GM18867 (cell line): ENCODE data around the gene TRAK1.

Source experiments
- ATAC-seq: cut with Tn5 transposase; IDR thresholded peaks from one replicate; pipeline ENCODE4 v1.9.1; 2021; ENCODE audit warnings: mild to moderate bottlenecking, moderate library complexity; ENCODE audit not compliant: unreplicated experiment

The TRAK1 gene

GRCh38 chr3:42149532-42149931 is 58.4 kb downstream of the TRAK1 start:
- no peak for ATAC-seq

DNA sequence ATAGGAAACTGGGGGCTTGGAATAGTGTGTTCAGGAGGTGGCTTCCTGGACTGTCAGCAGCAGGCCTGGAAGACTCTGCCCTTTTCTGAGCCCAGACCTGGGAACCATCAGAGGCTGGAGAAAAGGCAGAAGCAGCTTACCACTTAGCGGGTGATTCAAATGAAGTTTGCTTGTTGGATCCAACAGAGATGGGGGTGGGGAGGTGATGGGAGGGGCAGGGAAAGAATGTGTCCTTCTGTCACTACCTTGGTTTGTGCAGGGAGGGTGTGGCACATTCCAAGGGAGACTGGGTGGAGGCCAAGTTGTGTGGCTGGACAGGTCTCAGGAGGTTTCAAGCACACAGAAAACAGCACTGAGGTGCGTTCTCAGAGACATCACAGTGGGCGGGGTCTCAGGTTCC is 58.8 kb downstream of the TRAK1 start:
- no peak for ATAC-seq

GRCh38 chr3:42151596-42152168 is 60.5 kb downstream of the TRAK1 start:
- ATAC-seq = no peak

GRCh38 chr3:42152193-42152592 is 61.0 kb downstream of the TRAK1 start:
- ATAC-seq = no peak

DNA sequence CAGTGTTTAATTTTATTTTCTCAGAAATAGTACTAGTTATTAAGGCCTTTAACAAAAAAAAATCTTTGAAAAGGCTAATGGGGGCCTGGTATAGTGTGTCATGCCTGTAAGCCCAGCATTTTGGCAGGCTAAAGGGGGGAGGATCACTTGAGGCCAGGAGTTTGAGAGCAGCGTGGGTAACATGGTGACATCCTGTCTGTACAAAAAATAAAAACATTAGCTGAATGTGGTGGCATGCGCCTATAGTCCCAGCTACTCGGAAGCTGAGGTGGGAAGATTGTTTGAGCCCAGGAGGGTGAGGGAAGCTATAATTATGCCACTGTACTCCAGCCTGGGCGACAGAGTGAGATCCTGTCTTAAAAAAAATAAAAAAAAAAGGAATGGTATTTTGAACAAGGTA is 61.9 kb downstream of the TRAK1 start:
- ATAC-seq = no peak

DNA sequence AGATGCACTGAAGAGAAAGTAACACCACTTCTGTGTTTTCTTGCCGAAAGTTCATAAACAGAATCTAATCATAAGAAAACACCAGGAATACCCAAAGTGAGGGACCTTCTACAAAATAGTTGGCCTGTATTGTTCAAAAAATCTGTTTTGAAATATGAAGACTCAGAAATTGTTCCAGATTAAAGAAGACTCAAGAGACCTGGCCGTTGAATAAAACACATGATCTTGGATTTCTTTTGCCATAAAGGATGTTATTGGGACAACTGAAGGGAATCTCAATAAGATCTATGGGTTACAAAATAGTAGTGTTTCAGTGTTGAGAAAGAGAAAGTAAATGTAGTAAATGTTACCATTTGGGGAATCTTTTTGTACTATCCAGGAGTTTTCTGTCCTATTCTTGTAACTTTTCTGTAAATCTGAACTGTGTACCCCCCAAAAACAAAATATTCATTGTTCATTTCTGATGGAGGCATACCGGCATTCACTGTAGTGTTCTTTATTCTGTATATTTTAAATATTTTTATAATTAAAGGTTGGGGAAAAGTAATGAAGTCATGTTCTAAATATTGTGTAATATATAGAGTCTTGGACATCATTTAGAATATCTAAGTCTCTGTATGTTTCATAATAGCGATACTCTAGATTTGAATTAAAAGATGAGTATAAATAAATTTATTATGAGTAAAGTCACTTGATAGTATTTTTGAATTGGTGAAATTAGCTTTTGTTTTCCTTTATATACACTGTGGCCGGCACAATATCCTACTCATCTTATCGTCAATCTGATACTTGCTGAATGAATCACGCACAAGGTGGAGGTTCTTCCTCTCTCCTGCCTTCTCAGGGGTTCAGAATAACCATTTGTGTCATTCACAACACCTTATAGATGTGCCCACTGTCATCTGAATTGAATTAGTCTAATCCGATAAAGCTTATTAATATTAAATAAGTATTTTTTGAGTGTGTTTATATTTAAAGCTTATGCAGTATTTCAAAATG is 66.7 kb downstream of the TRAK1 start:
- no peak for ATAC-seq

GRCh38 chr3:42159147-42159546 is 68.0 kb downstream of the TRAK1 start:
- ATAC-seq = no peak

DNA sequence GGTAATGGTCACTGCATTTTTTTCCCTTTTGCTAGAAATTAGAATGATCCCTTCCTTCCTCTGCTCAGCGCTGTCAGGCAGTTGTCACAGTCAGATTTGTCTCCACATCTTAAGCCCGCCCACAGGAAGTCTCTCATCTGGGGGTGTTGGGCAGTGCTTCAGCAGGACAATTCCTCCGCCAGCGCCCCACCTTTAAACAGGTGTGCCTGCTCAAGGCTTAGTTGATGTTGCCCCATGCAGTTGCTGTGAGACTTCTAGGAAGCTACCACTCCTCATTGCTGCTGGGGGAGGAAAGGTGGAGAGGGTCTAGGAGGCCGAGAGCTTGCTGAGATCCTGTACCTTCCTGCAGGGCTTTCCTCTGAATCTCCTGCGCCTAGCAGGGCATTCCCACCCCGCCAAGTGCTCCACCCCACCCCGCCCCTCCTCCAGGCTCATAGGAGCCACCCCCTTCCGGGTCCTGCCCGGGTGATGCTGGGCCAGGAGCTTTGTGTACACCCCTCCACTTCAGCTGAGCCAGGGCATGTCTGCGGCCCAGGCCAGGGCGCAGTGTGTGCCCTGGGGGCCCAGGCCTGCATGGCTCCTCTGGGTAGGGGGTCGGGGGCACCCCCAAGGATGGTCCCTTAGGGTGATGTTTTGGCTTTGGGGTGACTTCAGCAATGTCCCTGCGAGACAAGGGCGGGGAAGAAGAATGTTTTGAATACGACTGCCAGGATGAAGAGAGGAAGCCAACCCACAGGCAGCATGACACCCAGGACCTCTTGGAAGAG is 68.7 kb downstream of the TRAK1 start:
- peak; percentile 61 for ATAC-seq

- no peak for ATAC-seq
Observed at GRCh38 chr3:42161050-42161935, 70.1 kb downstream of the TRAK1 start.

- ATAC-seq = no peak
Observed at GRCh38 chr3:42162462-42162861, 71.3 kb downstream of the TRAK1 start.

DNA sequence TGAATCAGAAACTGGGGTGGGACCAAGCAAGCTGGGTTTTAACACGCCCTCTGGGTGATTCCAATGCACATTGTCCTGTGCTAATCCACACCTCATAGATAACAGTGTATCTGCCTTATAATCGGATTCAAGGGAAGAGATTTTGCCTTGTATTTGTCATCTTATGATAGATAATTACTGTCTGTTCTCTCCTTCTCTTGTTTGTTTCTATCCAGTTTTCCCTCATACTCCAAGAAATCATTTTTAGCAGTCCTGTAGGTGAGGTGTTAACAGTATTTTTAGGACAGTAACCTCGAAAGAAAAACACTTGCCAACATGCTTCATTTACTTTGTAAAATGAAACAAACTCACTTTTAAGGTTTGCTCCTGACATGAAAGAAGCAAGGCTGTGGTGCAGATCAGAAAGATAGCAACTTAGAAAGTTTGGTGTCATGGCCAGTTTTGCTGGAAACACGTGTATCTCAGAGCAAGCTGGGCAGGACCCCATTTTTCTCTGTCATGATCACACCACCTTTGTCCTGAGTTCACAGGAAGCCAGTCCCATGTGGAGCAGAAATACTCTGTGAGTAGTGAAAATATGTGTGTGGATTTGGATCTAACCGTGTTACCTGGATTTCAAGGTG is 72.6 kb downstream of the TRAK1 start:
- ATAC-seq = no peak

- ATAC-seq = no peak
Observed at GRCh38 chr3:42164656-42165055, 73.5 kb downstream of the TRAK1 start.

GRCh38 chr3:42165211-42165610 is 74.1 kb downstream of the TRAK1 start:
- ATAC-seq = no peak

GRCh38 chr3:42166214-42166613 is 75.1 kb downstream of the TRAK1 start:
- no peak for ATAC-seq

DNA sequence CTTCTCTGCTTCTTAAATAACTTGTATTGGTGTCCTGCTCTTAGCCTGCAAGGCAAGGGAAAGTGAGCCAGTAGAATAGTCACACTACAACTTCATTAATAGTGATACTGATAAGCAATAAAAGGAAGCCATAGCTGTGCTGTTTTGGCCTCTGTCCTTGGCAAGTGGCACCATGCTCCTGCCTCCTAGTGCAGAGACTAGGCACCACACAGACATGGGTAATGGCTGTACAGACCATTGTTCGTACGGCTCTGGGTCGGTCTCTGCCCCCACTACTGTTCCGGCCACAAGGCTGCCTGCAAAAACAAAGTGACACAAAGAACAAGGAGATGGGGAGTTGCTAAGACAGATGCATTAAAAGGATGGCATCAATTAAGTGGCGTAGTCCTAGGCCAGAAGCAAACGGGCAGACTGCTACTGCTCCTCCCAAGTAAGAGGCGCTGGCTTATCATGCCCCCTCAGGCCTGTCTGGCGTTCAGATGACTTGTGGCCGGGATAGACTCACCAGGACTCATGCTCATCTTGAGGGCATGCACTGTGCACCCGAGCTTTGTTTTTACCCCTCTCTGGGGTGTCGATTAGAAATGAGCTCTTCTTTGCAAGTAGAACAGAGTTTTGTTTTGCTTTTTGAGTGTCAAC is 75.6 kb downstream of the TRAK1 start:
- ATAC-seq = no peak

- ATAC-seq = no peak
Observed at GRCh38 chr3:42169579-42170120, 78.5 kb downstream of the TRAK1 start.

- ATAC-seq = no peak
Observed at GRCh38 chr3:42172047-42172654, 81.0 kb downstream of the TRAK1 start.

DNA sequence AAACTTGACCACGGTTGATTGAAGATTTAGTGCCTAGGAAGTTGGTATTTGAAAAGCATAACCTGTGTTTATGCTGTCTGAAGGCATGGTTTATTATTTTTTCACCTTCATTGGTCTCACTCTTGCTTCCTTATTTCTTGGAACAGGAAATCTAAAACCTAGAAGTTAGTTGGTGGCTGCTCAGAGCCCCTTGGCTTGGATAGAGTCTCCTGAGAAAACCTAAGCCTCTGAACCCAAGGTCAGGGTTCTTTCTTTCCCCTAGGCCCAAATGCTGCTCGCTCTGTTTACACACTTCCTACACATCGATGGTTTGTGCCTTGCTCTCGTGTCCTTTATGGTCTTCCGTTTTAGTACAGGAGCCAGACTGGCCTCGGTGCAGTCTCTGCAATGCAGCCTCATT is 82.2 kb downstream of the TRAK1 start:
- ATAC-seq = no peak
